ENCODE measurements around the gene DDOST.
"Not testable (repeated sequence)": the region's sequence is repeated elsewhere in the genome, so short reads cannot be mapped to it uniquely, and the experiment has no call there.

The DDOST gene

GRCh38 chr1:20689645-20690056 lies 28.5 kb upstream of the DDOST start:
- no peak for DNase-seq

GRCh38 chr1:20686883-20687725 lies 25.9 kb upstream of the DDOST start:
- DNase-seq = no peak

GRCh38 chr1:20685741-20686140 lies 24.6 kb upstream of the DDOST start:
- no peak for DNase-seq

- DNase-seq = no peak
These were observed 24.0 kb upstream of the DDOST start for GRCh38 chr1:20685099-20685662.

GRCh38 chr1:20684651-20685050 lies 23.5 kb upstream of the DDOST start:
- no peak for DNase-seq

GRCh38 chr1:20684050-20684620 lies 23.0 kb upstream of the DDOST start:
- DNase-seq = no peak

- DNase-seq = no peak
These were observed 22.4 kb upstream of the DDOST start for GRCh38 chr1:20683614-20684013.

- DNase-seq = no peak
These were observed 21.5 kb upstream of the DDOST start for GRCh38 chr1:20682571-20683236.

GRCh38 chr1:20681999-20682398 lies 20.8 kb upstream of the DDOST start:
- no peak for DNase-seq

- DNase-seq = no peak
These were observed 19.1 kb upstream of the DDOST start for GRCh38 chr1:20680269-20680668.

- no peak for DNase-seq
These were observed 17.4 kb upstream of the DDOST start for GRCh38 chr1:20678599-20678998.

- not testable (repeated sequence) for DNase-seq
These were observed 12.5 kb upstream of the DDOST start for GRCh38 chr1:20673626-20674025.

- DNase-seq = no peak
These were observed 11.1 kb upstream of the DDOST start for GRCh38 chr1:20672265-20672632.

GRCh38 chr1:20670936-20671335 lies 9.8 kb upstream of the DDOST start:
- DNase-seq = no peak

- no peak for DNase-seq
These were observed 7.4 kb upstream of the DDOST start for GRCh38 chr1:20668581-20668980.

- DNase-seq = no peak
These were observed 5.6 kb upstream of the DDOST start for GRCh38 chr1:20666804-20667203.

- no peak for DNase-seq
These were observed 5.0 kb upstream of the DDOST start for GRCh38 chr1:20666146-20666545.

- DNase-seq = no peak
These were observed 4.6 kb upstream of the DDOST start for GRCh38 chr1:20665726-20666125.

GRCh38 chr1:20663969-20664715 lies 3.0 kb upstream of the DDOST start:
- no peak for DNase-seq

GRCh38 chr1:20663365-20663764 lies 2.2 kb upstream of the DDOST start:
- DNase-seq = no peak

- DNase-seq = no peak
These were observed 924 bp upstream of the DDOST start for GRCh38 chr1:20662110-20662475.

GRCh38 chr1:20660847-20661206 lies 342 bp downstream of the DDOST start:
- no peak for DNase-seq

- no peak for DNase-seq
These were observed 806 bp downstream of the DDOST start for GRCh38 chr1:20660363-20660762.
